ENCODE data around the gene CEBPA. TPM values are rescaled to one million over a fixed set of nuclear protein-coding genes. Genes with fewer than 3 reads are reported as not detected.

Gene CEBPA
- polyA plus RNA-seq, 1 donor (not counting 4 experiments of a cell fraction or from before 2014, with no cell fraction given), result 3.6 TPM

DNA sequence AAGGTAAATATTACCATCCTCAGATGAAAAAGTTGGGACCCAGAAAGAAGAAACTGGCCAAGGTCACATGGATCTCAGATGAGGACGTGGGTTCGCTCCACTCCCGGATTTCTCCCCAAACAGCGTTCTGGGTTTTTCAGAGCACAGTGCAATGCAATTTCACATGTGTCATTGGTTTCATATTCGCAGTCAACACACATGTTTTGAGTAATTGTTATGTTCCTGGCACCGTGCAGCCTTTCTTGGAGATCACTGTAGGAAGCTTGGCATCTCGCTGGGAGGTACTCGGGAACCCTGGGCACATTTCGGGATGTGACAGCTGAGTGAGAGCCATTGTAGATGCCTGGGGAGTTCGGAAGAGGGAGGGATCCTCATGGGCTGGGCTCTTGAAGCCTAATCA lies 45.0 kb upstream of the CEBPA start:
- Histone ChIP-seq H3K9me3 (ENCODE audit: control insufficient read depth, low read depth, low read length) (no peaks in the 10 kb centered on the region), H3K4me3 (ENCODE audit: control insufficient read depth in 2 of 3, extremely low read depth in 1 of 3, insufficient read depth in 2 of 3, low read depth in 1 of 3, low read length in 3 of 3) (no peak overlapping the region), H3K36me3 (ENCODE audit: control insufficient read depth in 2 of 2, extremely low read depth in 1 of 2, insufficient read depth in 2 of 2, low read length in 2 of 2) (no peaks in the 10 kb centered on the region), H3K4me2 (ENCODE audit: control insufficient read depth, extremely low read depth, insufficient read depth, low read depth, low read length) (no peak overlapping the region), H3K9me1 (ENCODE audit: control insufficient read depth, extremely low read depth, insufficient read depth, low read length) (no peaks in the 10 kb centered on the region), H3K9ac (ENCODE audit: control insufficient read depth, extremely low read depth, insufficient read depth, low read length) (no peak overlapping the region), H3K27ac (ENCODE audit: control insufficient read depth, insufficient read depth, low read length) (no peak overlapping the region), H3K79me2 (ENCODE audit: control insufficient read depth, insufficient read depth, low read length) (no peaks in the 10 kb centered on the region), H2AFZ (ENCODE audit: control insufficient read depth, low read length) (no peak overlapping the region), H3K4me1 (ENCODE audit: control insufficient read depth, extremely low read depth, insufficient read depth, low read length) (peaks cover 22% of the 10 kb centered on the region), H3K27me3 (ENCODE audit: control insufficient read depth, extremely low read depth, insufficient read depth, low read length) (peaks cover 7% of the 10 kb centered on the region), H4K20me1 (ENCODE audit: control insufficient read depth, extremely low read depth, insufficient read depth, low read length) (no peaks in the 10 kb centered on the region)
- DNase-seq (ENCODE audit: low read depth, low spot score) (no peak), FAIRE-seq (no peak)
- dilution Hi-C loops (cut with MboI; ENCODE audit: extremely low pct_ligation_motif_present, low sequenced_read_pairs), result no loop called here
- TF ChIP-seq EZH2 (IDR thresholded peaks at IDR 0.05; ENCODE audit: low read length), result no peak
- TF ChIP-seq, protein P1, sequence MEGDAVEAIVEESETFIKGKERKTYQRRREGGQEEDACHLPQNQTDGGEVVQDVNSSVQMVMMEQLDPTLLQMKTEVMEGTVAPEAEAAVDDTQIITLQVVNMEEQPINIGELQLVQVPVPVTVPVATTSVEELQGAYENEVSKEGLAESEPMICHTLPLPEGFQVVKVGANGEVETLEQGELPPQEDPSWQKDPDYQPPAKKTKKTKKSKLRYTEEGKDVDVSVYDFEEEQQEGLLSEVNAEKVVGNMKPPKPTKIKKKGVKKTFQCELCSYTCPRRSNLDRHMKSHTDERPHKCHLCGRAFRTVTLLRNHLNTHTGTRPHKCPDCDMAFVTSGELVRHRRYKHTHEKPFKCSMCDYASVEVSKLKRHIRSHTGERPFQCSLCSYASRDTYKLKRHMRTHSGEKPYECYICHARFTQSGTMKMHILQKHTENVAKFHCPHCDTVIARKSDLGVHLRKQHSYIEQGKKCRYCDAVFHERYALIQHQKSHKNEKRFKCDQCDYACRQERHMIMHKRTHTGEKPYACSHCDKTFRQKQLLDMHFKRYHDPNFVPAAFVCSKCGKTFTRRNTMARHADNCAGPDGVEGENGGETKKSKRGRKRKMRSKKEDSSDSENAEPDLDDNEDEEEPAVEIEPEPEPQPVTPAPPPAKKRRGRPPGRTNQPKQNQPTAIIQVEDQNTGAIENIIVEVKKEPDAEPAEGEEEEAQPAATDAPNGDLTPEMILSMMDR (optimal IDR thresholded peaks at IDR 0.05 in 1 of 3, IDR thresholded peaks at IDR 0.05 in 1 of 3, conservative IDR thresholded peaks at IDR 0.05 in 1 of 3; ENCODE audit: extremely low read depth in 1 of 3, insufficient read depth in 2 of 3, low read length in 3 of 3), result no peak

DNA sequence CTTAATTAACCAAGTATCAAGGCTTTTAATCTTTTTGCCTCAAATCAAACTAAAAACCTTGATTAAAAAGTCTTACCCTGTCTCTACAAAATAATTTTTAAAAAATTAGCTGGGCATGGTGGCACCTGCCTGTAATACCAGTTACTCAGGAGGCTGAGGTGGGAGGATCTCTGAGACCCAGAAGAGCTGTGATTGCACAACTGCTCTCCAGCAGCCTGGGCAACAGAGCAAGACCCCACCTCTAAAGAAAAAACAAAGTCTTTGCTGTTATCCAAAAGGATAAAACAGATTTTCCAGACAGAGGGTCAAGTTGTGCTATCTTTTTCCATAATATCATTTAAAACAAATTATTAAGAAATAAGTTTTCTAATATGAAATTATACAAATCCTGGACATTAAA lies 44.3 kb upstream of the CEBPA start:
- Histone ChIP-seq H3K27ac (ENCODE audit: control insufficient read depth, insufficient read depth, low read length) (no peak overlapping the region), H3K27me3 (ENCODE audit: control insufficient read depth, extremely low read depth, insufficient read depth, low read length) (peaks cover 7% of the 10 kb centered on the region), H3K79me2 (ENCODE audit: control insufficient read depth, insufficient read depth, low read length) (no peaks in the 10 kb centered on the region), H3K9ac (ENCODE audit: control insufficient read depth, extremely low read depth, insufficient read depth, low read length) (no peak overlapping the region), H4K20me1 (ENCODE audit: control insufficient read depth, extremely low read depth, insufficient read depth, low read length) (no peaks in the 10 kb centered on the region), H3K4me2 (ENCODE audit: control insufficient read depth, extremely low read depth, insufficient read depth, low read depth, low read length) (no peak overlapping the region), H3K9me3 (ENCODE audit: control insufficient read depth, low read depth, low read length) (no peaks in the 10 kb centered on the region), H3K36me3 (ENCODE audit: control insufficient read depth in 2 of 2, extremely low read depth in 1 of 2, insufficient read depth in 2 of 2, low read length in 2 of 2) (no peaks in the 10 kb centered on the region), H3K4me1 (ENCODE audit: control insufficient read depth, extremely low read depth, insufficient read depth, low read length) (peaks cover 22% of the 10 kb centered on the region), H2AFZ (ENCODE audit: control insufficient read depth, low read length) (no peak overlapping the region), H3K4me3 (ENCODE audit: control insufficient read depth in 2 of 3, extremely low read depth in 1 of 3, insufficient read depth in 2 of 3, low read depth in 1 of 3, low read length in 3 of 3) (no peak overlapping the region), H3K9me1 (ENCODE audit: control insufficient read depth, extremely low read depth, insufficient read depth, low read length) (no peaks in the 10 kb centered on the region)
- no peak for TF ChIP-seq EZH2 (IDR thresholded peaks at IDR 0.05; ENCODE audit: low read length)
- TF ChIP-seq, protein P1 (optimal IDR thresholded peaks at IDR 0.05 in 1 of 3, IDR thresholded peaks at IDR 0.05 in 1 of 3, conservative IDR thresholded peaks at IDR 0.05 in 1 of 3; ENCODE audit: extremely low read depth in 1 of 3, insufficient read depth in 2 of 3, low read length in 3 of 3), result no peak
- FAIRE-seq (no peak), DNase-seq (ENCODE audit: low read depth, low spot score) (no peak)
- dilution Hi-C loops (cut with MboI; ENCODE audit: extremely low pct_ligation_motif_present, low sequenced_read_pairs), result no loop called here
